Measurements from ENCODE around the gene TMEM178A.

DNA sequence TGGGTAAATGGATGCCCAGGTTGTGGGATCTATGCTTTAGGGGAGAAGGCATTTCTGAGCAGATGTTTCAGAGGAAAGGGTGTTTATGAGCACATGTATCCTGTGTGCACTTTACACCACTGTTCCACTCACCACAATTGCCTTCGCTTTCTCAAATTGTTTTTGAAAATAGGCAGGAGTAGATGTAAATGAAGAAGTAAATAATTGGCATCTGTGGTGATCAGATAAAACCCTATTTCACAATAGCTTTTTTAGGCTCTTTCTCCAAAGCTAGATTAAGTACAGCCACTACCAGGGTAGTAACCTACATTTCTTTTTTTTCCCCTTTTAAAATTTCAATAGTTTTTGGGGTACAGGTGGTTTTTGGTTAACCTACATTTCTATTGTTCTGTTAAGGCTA, 40.6 kb downstream of the TMEM178A start:
- TF ChIP-seq CTCF (IDR thresholded peaks at IDR 0.05) (no peak), POLR2A (IDR thresholded peaks at IDR 0.05) (no peak)
